Jurkat, Clone E6-1 (cell line): ENCODE measurements around the gene GLB1L3.
"Not testable (repeated sequence)": the region's sequence is repeated elsewhere in the genome, so short reads cannot be mapped to it uniquely, and the experiment has no call there.

Experiments used
- DNase-seq: peaks from one replicate; pipeline ENCODE4 v3.0.0-alpha.2; 2011; ENCODE audit warnings: low read depth, low spot score
- H3K4me3 ChIP-seq: 2 replicates; pipeline ENCODE4 v1.5.1; 2011; ENCODE audit warnings: mild to moderate bottlenecking, low read length, control low read depth, moderate library complexity

GLB1L3 gene

GRCh38 chr11:134334796-134335571 is 58.8 kb downstream of the GLB1L3 start:
- H3K4me3 ChIP-seq, result no peak overlapping the region
- no peak for DNase-seq

GRCh38 chr11:134337051-134337450 is 60.9 kb downstream of the GLB1L3 start:
- DNase-seq, result no peak
- no peak overlapping the region for H3K4me3 ChIP-seq

- no peak overlapping the region for H3K4me3 ChIP-seq
- no peak for DNase-seq
Observed at GRCh38 chr11:134338068-134338467, 61.9 kb downstream of the GLB1L3 start.

- DNase-seq, result no peak
- H3K4me3 ChIP-seq, result no peak overlapping the region
Observed at GRCh38 chr11:134338654-134339053, 62.5 kb downstream of the GLB1L3 start.

GRCh38 chr11:134339756-134340155 is 63.6 kb downstream of the GLB1L3 start:
- no peak for DNase-seq
- no peak overlapping the region for H3K4me3 ChIP-seq

GRCh38 chr11:134340354-134340964 is 64.3 kb downstream of the GLB1L3 start:
- DNase-seq, result no peak
- H3K4me3 ChIP-seq, result no peak overlapping the region

- no peak overlapping the region for H3K4me3 ChIP-seq
- no peak for DNase-seq
Observed at GRCh38 chr11:134341805-134342571, 65.8 kb downstream of the GLB1L3 start.

GRCh38 chr11:134342572-134343340 is 66.6 kb downstream of the GLB1L3 start:
- H3K4me3 ChIP-seq, result no peak overlapping the region
- DNase-seq, result no peak

GRCh38 chr11:134343646-134344045 is 67.5 kb downstream of the GLB1L3 start:
- DNase-seq, result no peak
- no peak overlapping the region for H3K4me3 ChIP-seq

GRCh38 chr11:134344497-134345236 is 68.5 kb downstream of the GLB1L3 start:
- not testable (repeated sequence) for H3K4me3 ChIP-seq, DNase-seq

GRCh38 chr11:134345237-134345550 is 69.0 kb downstream of the GLB1L3 start:
- no peak for DNase-seq
- no peak overlapping the region for H3K4me3 ChIP-seq

- no peak overlapping the region for H3K4me3 ChIP-seq
- no peak for DNase-seq
Observed at GRCh38 chr11:134346101-134346975, 70.2 kb downstream of the GLB1L3 start.

GRCh38 chr11:134346976-134347350 is 70.8 kb downstream of the GLB1L3 start:
- DNase-seq, result no peak
- no peak overlapping the region for H3K4me3 ChIP-seq

GRCh38 chr11:134347441-134347840 is 71.3 kb downstream of the GLB1L3 start:
- DNase-seq, result no peak
- H3K4me3 ChIP-seq, result no peak overlapping the region

- no peak overlapping the region for H3K4me3 ChIP-seq
- peak; percentile 45 for DNase-seq
Observed at GRCh38 chr11:134349109-134349801, 73.1 kb downstream of the GLB1L3 start.

- H3K4me3 ChIP-seq, result no peak overlapping the region
- DNase-seq, result no peak
Observed at GRCh38 chr11:134349802-134350355, 73.7 kb downstream of the GLB1L3 start.

- H3K4me3 ChIP-seq, result no peak overlapping the region
- DNase-seq, result no peak
Observed at GRCh38 chr11:134350381-134350780, 74.2 kb downstream of the GLB1L3 start.
